ENCODE results near the gene NHSL2.

Gene NHSL2

GRCh38 chrX:72113461-72113860, 202.8 kb downstream of the NHSL2 start:
- TF ChIP-seq MAX (IDR thresholded peaks at IDR 0.05; ENCODE audit: low read depth, low read length) (no peak), CTCF (IDR thresholded peaks at IDR 0.05; ENCODE audit: low read depth, low read length) (no peak), MYC (IDR thresholded peaks at IDR 0.05; ENCODE audit: low read depth, low read length) (no peak), POLR2A (IDR thresholded peaks at IDR 0.05; ENCODE audit: extremely low read depth, insufficient read length) (no peak)
- no peak for DNase-seq (ENCODE audit: low read depth)
- no peak overlapping the region for H3K4me3 ChIP-seq (ENCODE audit: low read depth, low read length)

- TF ChIP-seq CTCF (IDR thresholded peaks at IDR 0.05; ENCODE audit: low read depth, low read length) (no peak), POLR2A (IDR thresholded peaks at IDR 0.05; ENCODE audit: extremely low read depth, insufficient read length) (no peak), MAX (IDR thresholded peaks at IDR 0.05; ENCODE audit: low read depth, low read length) (no peak), MYC (IDR thresholded peaks at IDR 0.05; ENCODE audit: low read depth, low read length) (no peak)
- no peak overlapping the region for H3K4me3 ChIP-seq (ENCODE audit: low read depth, low read length)
- peak; percentile 51 for DNase-seq (ENCODE audit: low read depth)
Measured at GRCh38 chrX:72114306-72114705, 203.7 kb downstream of the NHSL2 start.

GRCh38 chrX:72114807-72115206, 204.2 kb downstream of the NHSL2 start:
- TF ChIP-seq CTCF (IDR thresholded peaks at IDR 0.05; ENCODE audit: low read depth, low read length) (no peak), POLR2A (IDR thresholded peaks at IDR 0.05; ENCODE audit: extremely low read depth, insufficient read length) (no peak), MAX (IDR thresholded peaks at IDR 0.05; ENCODE audit: low read depth, low read length) (no peak), MYC (IDR thresholded peaks at IDR 0.05; ENCODE audit: low read depth, low read length) (no peak)
- H3K4me3 ChIP-seq (ENCODE audit: low read depth, low read length): no peak overlapping the region
- DNase-seq (ENCODE audit: low read depth): no peak

GRCh38 chrX:72115380-72115779, 204.7 kb downstream of the NHSL2 start:
- no peak overlapping the region for H3K4me3 ChIP-seq (ENCODE audit: low read depth, low read length)
- DNase-seq (ENCODE audit: low read depth): no peak
- TF ChIP-seq MYC (IDR thresholded peaks at IDR 0.05; ENCODE audit: low read depth, low read length) (no peak), POLR2A (IDR thresholded peaks at IDR 0.05; ENCODE audit: extremely low read depth, insufficient read length) (no peak)

- no peak overlapping the region for H3K4me3 ChIP-seq (ENCODE audit: low read depth, low read length)
- no peak for TF ChIP-seq MYC (IDR thresholded peaks at IDR 0.05; ENCODE audit: low read depth, low read length)
- TF ChIP-seq POLR2A (IDR thresholded peaks at IDR 0.05; ENCODE audit: extremely low read depth, insufficient read length): no peak
- TF ChIP-seq MAX (IDR thresholded peaks at IDR 0.05; ENCODE audit: low read depth, low read length): no peak
- no peak for TF ChIP-seq CTCF (IDR thresholded peaks at IDR 0.05; ENCODE audit: low read depth, low read length)
- DNase-seq (ENCODE audit: low read depth): no peak
Measured at GRCh38 chrX:72117636-72118210, 207.1 kb downstream of the NHSL2 start.

GRCh38 chrX:72120837-72121236, 210.2 kb downstream of the NHSL2 start:
- DNase-seq (ENCODE audit: low read depth): no peak
- H3K4me3 ChIP-seq (ENCODE audit: low read depth, low read length): no peak overlapping the region
- no peak for TF ChIP-seq POLR2A (IDR thresholded peaks at IDR 0.05; ENCODE audit: extremely low read depth, insufficient read length)
- no peak for TF ChIP-seq CTCF (IDR thresholded peaks at IDR 0.05; ENCODE audit: low read depth, low read length)
- no peak for TF ChIP-seq MYC (IDR thresholded peaks at IDR 0.05; ENCODE audit: low read depth, low read length)
- no peak for TF ChIP-seq MAX (IDR thresholded peaks at IDR 0.05; ENCODE audit: low read depth, low read length)

All from NB4 (cell line).